Stimulated activated CD8-positive, alpha-beta memory T cell treated with anti-CD3 and anti-CD28 coated beads, Interleukin-7, amount 100 ng/mL, for 48 hours (primary cell): ENCODE measurements around the gene PLEKHA7.
"Not testable (repeated sequence)": the region's sequence is repeated elsewhere in the genome, so short reads cannot be mapped to it uniquely, and the experiment has no call there.

Experiments used
- DNase-seq, 2 donors: peaks; one replicate each; pipeline ENCODE4 v3.0.0-alpha.2; 2020; ENCODE audit warnings: low read depth in 1 of 2; ENCODE audit errors: extremely low read depth in 1 of 2

The PLEKHA7 gene

DNA sequence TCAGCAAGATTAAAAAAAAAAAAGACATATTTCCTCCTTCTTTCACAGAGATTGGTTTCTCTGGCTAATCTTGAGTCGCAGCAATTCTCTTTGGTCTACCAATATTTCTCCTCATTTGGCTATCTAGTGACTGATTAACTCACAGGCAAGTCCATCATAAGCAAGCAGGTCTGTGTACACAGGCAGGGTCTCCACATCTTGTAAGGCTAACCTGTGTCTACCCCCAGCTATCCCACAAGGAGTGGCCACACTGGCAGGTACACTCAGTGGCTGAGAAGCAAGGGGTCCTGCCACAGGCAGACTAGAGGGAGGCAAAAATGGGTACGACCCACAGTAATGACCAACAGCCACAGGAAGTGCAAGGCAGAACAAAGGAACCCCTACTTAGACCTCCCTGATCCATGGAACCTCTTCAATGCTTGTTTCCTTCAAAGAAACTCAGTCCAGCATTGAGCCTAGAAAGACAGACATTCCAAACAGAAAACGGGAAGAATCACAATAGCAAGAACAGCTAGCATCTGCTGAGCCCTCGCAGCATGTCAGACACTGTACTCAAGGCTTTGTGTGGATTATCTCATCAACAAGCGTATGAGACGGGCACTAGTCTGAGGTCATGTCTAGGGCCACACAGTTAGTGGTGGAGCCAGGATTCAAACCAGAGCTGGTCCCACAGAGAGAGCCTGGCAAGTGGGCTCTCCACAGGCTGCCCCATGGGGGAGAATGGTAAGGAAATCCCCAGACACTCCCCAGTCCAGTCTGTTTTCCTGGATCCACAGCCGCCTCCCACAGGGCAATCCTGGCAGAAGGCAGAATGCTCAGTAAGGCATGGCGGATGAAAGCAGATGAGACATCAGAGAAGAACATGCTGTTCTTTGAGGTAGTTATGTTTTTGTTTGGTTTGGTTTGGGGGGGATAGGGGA is 34.3 kb downstream of the PLEKHA7 start:
- DNase-seq = no peak

DNA sequence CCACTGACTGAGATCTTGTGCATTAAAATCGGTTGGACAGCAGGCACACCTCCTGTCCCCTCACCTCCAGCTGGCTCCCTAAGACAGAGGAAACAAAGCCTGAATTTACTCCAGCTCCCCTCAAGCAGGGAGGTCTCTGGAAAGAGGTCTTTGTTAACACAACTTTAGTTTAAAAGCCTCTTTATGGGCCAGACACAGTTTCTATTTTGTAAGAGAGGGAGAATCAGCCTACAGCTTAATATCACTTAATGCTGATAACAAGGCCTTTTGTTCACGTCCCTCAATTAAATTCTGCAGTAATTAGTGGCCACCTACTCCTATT is 36.3 kb downstream of the PLEKHA7 start:
- no peak for DNase-seq

DNA sequence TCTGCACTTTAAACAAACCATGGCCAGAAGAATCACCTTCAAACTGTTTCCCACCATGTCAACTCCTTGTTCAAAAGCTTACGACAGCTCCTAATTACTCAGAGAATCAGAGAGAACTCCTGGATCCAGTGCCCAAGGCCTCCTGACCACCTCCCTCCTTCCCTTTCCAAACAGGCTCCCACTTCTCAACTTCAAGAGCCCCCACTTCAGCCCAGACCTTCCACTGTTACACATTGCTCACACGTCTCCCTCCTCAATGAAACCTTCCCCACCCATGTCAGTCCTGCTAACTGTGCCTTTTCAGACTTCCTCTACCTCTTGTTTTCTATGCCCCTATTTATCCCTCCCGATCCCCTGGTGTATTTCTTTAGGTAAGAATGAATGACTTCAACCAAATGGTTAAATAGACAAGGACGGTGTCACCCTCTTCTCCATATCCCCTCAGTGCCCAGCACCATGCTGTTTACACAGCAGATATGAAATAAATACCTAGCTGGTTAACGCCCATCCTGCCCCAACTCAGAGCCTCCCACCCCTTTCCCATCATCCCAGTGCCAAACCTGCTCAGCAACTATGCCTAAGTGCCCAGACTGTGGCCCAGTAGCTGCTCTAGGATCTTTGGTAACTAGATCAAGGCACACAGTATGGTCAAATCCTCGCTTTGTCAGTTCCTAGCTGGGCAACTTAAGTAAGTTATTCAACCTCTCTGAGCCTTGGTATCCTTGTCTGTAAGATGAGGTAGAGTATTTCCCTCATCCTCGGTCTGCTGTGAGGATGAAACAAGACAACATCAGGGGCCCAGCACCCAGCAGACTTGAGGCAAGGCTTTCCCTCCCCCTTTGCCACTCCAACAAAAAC is 36.8 kb downstream of the PLEKHA7 start:
- no peak for DNase-seq

DNA sequence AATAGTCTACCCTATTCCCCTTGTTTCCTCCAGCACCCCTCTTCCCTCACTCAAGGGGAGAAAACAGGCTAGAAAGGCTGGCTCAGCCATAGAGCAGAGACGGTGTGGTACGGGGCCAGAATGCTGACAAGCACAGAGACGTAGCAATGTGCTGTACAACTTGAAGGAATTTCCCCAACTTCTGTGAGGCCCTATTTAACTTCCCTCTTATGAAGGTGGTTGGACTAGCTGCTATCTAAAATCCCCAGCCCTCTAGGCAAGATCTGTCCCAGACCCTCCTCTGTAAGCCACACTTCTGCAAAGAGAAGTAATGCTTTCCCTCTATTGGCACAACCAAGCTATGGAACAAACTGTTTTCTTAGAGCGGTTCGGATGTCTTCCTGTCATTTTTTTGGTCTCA is 37.8 kb downstream of the PLEKHA7 start:
- no peak for DNase-seq

DNA sequence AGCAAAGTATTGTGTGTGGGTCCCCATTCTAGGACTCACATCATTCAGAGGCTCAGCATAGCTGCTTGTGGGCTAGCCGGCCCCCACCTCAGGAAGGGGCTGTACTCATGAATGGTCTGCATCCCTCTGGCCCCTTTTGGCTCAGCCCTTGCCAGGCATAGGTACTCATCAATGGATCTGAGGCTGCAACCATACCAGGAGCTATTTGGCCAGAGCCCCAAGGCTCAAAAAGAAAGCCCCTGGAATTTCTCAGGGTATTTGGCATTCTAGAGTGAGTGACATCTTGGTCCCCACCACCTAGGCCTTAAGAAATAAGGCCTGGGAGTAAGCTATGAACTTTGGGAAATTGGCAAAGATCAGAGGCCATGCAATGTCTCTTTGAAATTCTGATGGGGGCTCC is 38.3 kb downstream of the PLEKHA7 start:
- no peak for DNase-seq

DNA sequence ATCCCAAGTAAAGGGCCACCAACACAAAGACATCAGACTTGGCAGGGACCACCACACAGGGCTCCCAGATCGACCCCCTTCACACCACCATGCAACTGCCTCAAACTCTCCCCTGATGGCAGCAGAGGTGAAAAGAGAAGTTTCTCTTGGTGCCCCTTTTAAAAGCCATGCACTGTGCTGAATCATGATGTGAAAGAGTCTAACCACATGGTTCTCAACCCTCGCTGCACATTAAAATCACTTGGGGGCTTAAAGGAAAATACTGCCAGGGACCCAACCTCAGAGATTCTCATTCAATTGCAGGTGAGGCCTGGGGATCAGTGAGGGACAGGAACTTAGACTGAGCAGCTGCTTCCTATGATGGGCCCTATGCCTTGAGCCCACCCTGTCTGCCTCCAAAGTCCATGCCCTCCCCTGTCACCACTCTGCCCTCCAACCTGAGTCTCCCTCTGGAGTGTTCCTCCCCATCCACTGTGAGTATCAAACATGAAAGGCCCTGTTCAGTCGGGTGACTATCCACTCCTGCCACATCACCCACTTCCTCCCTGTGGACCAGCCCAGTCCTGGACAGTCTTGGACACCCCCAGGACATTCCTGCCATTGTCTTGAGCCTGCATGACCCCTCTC is 40.8 kb downstream of the PLEKHA7 start:
- no peak for DNase-seq

DNA sequence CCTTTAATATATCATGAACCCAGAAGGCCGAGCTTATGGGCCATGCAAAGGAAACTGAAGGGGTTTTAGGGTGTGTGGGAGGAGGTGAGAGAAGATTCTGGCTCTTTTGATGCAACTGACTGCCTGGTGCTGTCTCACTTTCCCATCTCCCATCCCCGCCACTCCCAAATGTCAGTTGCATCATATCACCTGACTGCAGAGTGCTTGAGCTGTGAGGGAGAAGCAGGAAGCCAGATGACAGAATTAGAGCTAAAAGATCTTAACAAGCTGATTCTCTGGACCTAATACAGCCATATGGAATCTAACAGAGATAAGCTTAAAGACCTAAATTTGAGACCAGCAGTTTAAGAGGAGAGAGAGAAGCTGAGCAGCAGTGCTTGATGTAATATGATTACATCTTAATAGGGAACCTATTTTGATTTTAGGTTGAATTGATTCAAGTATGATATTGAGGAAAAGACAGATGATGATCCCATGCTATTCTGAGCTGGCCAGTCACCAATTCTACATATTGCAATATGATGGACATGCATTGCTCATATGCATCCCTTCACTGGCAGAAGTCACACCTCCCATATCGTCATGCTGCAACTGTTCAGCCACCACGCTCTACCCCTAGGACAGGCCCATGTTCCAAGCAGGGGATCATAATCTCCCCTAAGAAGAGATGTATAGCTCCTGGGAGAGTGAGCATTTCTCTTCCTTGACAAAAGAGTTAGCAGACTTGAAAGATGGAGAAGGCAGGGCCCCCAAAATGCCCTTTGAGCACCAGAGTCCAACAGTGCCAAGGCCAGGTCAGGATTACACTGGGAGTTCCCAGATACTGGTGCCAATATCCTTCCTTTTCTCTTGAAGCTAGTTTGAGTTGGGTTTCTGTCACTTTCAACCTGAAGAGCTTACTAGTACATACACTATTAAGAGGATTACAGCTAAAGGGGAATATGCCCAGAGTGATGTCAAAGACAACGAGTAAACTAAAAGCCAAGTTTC is 44.9 kb downstream of the PLEKHA7 start:
- no peak for DNase-seq

DNA sequence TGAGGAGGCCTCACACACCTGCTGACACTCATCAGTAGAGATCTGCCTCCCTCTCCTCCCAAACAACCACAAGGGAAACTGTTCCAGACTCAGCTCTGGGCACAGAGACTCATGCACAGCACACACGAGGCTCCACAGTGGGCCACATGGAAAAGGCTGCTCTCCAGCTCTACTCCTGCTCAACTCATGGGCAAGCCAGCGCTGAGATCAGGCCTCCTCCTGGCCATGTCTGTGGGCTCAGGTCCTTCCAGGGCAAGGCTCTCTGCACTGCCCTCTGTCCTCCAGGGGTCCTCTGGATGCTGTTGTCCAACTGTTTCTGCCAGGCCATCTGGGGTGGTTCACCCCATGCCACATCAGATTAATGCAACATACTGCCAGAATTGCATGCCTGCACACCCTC is 46.0 kb downstream of the PLEKHA7 start:
- DNase-seq = no peak

DNA sequence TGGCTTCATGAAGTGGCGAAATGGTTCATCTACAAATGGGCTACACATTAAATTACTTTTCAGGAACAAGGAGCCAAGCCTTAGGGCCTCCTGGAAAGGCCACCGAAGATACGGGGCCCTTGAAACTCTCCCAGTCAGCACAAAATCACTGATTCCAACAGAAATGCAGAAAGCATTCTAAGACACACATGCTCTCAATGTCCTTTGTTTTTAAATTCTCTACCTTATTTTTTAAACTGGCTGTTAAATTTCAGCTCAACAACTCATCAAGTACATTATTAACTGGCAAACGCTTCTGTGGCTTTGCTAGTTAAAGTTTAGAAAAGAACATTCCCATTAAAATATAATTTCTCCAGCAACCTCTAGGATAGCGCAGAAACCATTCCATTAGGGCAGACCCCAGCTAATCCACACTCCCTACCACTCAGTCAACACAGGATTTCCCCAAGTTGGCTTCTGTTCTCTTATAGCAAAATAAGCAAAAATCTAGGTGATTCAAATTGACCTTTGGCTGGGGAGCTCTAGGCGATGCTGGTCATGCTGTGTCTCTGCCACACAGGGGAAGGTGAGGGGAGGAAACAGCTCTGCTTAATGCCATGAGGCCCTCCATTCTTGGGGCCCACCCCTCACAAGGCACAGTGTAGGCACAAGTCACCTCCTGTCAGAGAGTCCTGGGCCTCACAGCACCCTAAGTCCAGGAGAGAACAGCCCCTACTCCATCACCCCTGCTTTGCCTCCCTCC is 47.1 kb downstream of the PLEKHA7 start:
- DNase-seq = no peak

DNA sequence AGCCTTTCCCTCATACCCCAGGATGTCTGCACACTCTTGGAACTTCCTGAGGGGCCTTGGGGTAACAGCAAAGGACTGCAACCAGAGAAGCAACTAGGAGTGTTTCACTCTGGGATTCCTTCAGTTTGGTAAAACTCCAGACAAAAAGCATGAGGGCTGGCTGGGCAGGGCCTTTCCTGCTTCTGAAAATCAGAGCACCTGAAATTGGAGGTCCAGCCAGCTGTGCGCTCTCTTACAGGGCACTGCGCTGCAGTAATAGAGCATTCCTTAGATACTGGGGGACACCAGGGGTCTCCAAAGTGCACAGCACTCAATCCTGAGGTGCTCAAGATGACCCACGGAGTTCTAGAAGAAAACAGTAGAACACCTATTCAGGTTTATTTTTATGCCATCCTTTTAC is 49.7 kb downstream of the PLEKHA7 start:
- DNase-seq = no peak

DNA sequence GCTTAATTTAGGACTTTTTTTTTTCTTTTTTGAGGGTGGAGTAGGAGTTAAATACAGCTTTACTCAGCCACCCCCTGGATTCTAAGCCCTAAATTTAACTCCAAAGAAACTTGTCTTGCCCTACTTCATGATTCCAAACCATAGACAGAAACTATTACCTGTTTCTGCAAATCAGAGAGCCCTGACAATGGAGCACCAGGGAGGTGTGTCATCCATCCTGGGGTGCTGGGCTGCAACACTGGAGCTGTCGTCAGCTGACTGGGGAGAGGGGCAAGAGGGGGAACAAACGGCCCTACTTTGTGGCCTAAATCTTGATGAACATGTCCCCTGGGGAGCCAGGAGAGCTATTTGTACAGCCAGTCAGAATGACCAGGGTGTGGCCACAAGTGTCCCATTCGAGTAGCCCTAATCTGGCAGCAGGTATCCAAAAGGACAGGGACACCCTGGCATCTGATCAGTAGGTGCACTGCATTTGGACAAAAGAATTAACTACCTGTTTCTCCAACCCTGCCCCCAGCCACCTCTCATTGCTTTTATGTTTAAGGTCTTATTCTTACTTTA is 50.8 kb downstream of the PLEKHA7 start:
- no peak for DNase-seq

DNA sequence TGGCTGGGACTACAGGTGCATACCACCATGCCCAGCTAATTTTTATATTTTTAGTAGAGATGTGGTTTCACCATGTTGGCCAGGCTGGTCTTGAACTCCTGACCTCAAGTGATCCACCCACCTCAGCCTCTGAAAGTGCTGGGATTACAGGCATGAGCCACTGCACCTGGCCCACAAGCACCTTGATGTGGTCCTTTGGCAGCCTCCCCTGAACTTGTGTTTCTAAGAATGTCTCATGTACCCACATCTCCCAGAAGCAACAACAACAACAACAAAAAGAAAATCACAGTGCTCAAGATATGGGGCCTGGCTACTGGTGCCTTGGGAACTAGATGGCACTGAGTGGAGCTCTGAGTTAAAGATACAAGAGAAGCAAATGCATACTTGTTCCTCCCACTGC is 51.6 kb downstream of the PLEKHA7 start:
- not testable (repeated sequence) for DNase-seq

DNA sequence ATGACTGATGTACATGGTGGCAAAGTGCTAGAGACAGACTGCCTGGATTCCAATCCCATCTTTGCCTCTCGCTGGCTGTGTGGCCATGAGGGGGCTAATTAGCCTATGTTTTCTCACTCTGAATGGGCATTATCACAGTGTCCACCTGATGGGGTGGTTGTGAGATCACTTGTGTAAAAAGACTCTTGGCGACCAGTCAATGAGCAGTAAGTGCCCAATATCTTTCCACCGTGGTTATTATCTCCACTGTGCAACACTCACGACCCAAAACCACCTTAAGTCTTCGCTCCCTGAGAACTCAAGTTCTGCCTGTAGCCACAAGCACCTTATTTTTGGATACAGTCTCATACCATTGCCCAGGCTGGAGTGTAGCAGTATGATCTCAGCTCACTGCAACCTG is 52.1 kb downstream of the PLEKHA7 start:
- DNase-seq = no peak

DNA sequence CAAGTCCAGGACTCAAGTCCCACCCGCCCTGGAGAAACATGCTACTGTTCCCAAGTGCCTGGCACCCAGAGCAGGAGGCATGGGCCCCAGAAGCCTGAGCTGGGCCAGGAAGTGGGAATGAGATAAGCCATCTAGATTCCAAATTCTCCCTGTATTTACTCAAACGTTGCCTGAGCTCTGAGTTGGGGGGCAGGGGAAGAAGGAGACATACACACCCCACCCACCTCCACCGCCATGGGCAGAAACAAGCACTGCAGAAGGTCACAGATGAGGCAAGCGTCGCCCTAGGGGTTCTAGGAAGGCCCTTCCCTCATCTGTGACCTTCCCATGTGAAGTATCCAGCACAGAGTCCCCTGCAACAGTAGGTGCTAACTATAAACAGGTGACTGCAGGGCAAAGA is 54.0 kb downstream of the PLEKHA7 start:
- no peak for DNase-seq

DNA sequence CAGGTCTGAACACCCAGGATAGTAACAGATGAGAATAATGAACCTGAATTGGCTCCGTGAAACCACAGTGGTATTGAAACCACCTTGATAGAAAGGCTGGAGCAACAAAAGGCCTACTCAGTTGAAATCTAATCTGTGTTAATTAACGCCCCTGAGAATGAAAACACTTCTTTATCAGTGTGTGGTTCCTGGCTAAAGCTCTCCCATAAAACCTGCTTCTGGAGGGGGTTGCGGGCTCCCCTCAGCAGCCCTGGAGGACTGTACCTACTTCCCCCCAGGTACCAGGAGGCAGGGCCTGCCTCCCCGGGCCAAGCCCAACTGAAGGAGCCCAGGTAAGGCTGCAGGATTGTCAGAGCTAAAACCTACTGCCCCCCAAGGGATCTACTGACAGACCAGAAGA is 54.6 kb downstream of the PLEKHA7 start:
- DNase-seq = no peak

DNA sequence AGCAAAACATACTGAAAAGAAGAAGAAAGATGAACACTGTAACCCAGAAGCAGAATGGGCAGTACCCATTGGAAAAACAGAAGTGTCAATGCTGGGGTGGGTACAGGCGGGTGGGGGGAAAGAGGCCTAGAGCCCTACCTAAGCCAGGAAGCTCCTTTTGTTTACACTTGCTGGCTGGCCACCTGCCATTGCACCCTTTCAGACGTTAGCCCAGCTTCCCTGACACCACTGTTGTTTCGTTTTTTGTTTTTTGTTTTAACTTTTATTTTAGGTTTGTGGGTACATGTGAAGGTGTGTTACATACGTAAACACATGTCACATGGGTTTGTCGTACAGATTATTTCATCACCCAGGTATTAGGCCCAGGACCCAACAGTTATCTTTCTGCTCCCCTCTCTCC is 55.4 kb downstream of the PLEKHA7 start:
- no peak for DNase-seq

DNA sequence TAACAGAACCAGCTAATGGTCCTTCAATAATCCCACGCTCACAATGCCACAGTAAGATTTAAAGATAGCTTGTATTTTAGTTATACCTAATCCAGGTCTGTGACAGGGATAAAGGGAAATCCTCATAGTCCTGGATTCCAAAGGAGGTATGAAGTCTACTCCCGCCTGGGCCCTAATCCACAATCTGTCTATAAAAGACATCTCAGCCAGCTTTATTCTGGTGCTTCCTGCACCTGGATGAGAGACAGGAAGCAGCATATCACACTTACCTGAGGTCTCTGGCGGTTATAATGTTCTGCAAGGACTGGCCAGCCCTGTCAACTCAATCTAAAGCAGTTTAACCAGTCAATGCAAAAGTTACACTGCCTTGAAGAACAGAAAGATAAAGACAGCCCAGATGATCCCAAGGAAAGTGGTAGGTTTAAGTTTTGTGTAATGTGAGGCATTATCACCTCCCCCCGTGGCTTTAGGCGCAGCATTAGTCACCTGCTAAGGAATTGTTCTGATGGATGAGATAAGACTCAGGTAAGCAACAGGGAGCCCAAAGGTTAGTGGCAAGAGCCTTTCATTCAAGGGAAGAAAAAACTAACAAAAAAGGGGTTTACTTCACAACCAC is 57.6 kb downstream of the PLEKHA7 start:
- DNase-seq = no peak

DNA sequence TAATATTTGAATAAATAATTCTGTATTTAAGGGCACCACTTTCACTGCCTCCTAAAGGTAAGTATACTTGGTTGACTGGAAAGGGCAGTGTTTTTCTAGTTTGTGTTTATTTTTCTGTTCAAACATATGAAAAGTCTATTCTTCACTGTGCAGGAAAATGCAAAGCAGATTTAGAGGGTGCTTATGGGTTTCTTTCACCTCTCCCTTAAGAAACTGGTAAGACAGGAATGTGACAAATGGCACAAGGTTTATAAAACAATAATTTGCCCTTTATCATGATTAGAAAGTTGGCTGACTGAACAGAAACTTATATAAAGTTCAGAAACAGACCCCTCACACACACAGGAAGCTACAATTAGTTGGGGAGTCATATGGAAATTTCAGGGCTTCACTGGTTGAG is 60.6 kb downstream of the PLEKHA7 start:
- no peak for DNase-seq
